HG02852 (cell line): ENCODE results near the gene PRKCE.
A peak's percentile ranks its signal among the peaks of the same experiment; 100 is the strongest.
"Not testable (repeated sequence)": the region's sequence is repeated elsewhere in the genome, so short reads cannot be mapped to it uniquely, and the experiment has no call there.

Source experiments
- ATAC-seq: cut with Tn5 transposase; IDR thresholded peaks from one replicate; pipeline ENCODE4 v1.9.1; 2021; ENCODE audit warnings: mild to moderate bottlenecking, moderate library complexity; ENCODE audit not compliant: unreplicated experiment

Gene PRKCE

GRCh38 chr2:45902380-45902779, 250.9 kb downstream of the PRKCE start:
- no peak for ATAC-seq

GRCh38 chr2:45902781-45903375, 251.4 kb downstream of the PRKCE start:
- no peak for ATAC-seq

GRCh38 chr2:45904267-45904945, 252.9 kb downstream of the PRKCE start:
- peak; percentile 60 for ATAC-seq

- ATAC-seq: no peak
Measured at GRCh38 chr2:45904946-45905631, 253.6 kb downstream of the PRKCE start.

- no peak for ATAC-seq
Measured at GRCh38 chr2:45905632-45905958, 254.1 kb downstream of the PRKCE start.

GRCh38 chr2:45907592-45907991, 256.1 kb downstream of the PRKCE start:
- no peak for ATAC-seq

- ATAC-seq: no peak
Measured at GRCh38 chr2:45908316-45909170, 257.1 kb downstream of the PRKCE start.

- ATAC-seq: no peak
Measured at GRCh38 chr2:45909171-45909565, 257.7 kb downstream of the PRKCE start.

GRCh38 chr2:45909677-45910191, 258.3 kb downstream of the PRKCE start:
- peak; percentile 79 for ATAC-seq

- no peak for ATAC-seq
Measured at GRCh38 chr2:45910473-45911060, 259.1 kb downstream of the PRKCE start.

GRCh38 chr2:45911538-45911937, 260.1 kb downstream of the PRKCE start:
- ATAC-seq: no peak

- no peak for ATAC-seq
Measured at GRCh38 chr2:45912109-45912508, 260.6 kb downstream of the PRKCE start.

GRCh38 chr2:45913539-45913938, 262.1 kb downstream of the PRKCE start:
- ATAC-seq: no peak

GRCh38 chr2:45915523-45915922, 264.0 kb downstream of the PRKCE start:
- ATAC-seq: no peak

- ATAC-seq: not testable (repeated sequence)
Measured at GRCh38 chr2:45917561-45918176, 266.2 kb downstream of the PRKCE start.

- ATAC-seq: no peak
Measured at GRCh38 chr2:45918463-45919159, 267.1 kb downstream of the PRKCE start.

- ATAC-seq: peak; percentile 32
Measured at GRCh38 chr2:45919160-45919650, 267.7 kb downstream of the PRKCE start.

- peak; percentile 54 for ATAC-seq
Measured at GRCh38 chr2:45919711-45920111, 268.2 kb downstream of the PRKCE start.

- ATAC-seq: no peak
Measured at GRCh38 chr2:45921921-45922320, 270.4 kb downstream of the PRKCE start.

- no peak for ATAC-seq
Measured at GRCh38 chr2:45922577-45922988, 271.1 kb downstream of the PRKCE start.
